KOPT-K1 (cell line): ENCODE measurements around the gene ANKRD13B.
A peak's percentile ranks its signal among the peaks of the same experiment; 100 is the strongest.

Experiments
- H3K27ac ChIP-seq: fragments of 200-600 bp; sonication (generic); 2 replicates; pipeline ENCODE4 v1.5.1; 2016; ENCODE audit warnings: antibody characterized with exemption, mild to moderate bottlenecking, low read depth, low read length; ENCODE audit not compliant: poor library complexity, severe bottlenecking
- H3K36me3 ChIP-seq: fragments of 200-600 bp; sonication (generic); 2 replicates; pipeline ENCODE4 v1.5.1; 2017; ENCODE audit warnings: antibody characterized with exemption, mild to moderate bottlenecking, low read length, moderate library complexity; ENCODE audit not compliant: insufficient read depth
- H3K9me3 ChIP-seq: fragments of 200-600 bp; sonication (generic); 2 replicates; pipeline ENCODE4 v1.5.1; 2017; ENCODE audit warnings: antibody characterized with exemption, low read length, mild to moderate bottlenecking; ENCODE audit not compliant: insufficient read depth, poor library complexity, severe bottlenecking

The ANKRD13B gene

DNA sequence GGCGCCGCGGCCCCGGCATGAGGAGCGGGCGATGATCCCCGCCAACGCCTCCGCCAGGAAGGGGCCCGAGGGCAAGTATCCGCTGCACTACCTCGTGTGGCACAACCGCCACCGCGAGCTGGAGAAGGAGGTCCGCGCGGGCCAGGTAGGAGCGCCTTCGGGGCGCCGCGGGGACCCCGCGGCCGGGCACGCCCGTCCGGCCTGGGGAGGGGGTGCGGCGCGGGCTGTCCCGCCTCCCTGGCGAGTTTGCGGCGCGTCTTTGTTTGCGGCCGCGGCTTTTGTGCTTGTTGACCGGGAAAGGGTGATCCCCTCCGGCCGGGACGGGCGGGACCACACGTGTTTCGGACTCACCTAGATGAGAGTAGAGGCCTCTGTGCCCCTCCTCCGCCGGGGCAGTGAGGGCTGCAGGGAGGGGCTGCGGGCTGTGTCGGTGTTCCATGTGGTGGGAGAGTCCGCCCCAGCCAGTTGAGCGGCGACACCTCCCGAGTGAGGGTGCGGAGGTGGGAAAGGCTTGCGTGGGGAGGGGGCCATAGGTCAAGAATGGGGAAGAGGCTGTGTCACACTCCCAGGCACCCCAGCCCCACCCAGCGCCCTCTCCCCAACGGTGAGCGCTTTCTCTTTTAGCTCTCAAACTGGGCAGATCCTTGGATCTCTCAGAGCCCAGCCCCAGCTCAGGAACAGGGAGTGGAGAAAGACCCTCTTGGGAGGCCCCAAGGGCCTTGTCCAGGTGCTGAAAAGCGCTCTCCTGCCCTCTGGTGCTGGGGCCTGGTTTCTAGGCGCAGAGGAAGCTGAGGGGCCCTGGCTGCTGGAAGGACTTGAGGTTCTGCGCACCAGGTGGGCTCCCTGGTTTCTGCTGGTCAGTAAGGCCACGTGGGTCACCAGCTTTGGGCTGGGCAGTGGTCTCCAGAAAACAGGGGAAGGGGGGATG, 923 bp downstream of the ANKRD13B start:
- no peaks in the 10 kb centered on the region for H3K36me3 ChIP-seq
- no peaks in the 10 kb centered on the region for H3K9me3 ChIP-seq
- peak overlapping the region; percentile 13 for H3K27ac ChIP-seq

DNA sequence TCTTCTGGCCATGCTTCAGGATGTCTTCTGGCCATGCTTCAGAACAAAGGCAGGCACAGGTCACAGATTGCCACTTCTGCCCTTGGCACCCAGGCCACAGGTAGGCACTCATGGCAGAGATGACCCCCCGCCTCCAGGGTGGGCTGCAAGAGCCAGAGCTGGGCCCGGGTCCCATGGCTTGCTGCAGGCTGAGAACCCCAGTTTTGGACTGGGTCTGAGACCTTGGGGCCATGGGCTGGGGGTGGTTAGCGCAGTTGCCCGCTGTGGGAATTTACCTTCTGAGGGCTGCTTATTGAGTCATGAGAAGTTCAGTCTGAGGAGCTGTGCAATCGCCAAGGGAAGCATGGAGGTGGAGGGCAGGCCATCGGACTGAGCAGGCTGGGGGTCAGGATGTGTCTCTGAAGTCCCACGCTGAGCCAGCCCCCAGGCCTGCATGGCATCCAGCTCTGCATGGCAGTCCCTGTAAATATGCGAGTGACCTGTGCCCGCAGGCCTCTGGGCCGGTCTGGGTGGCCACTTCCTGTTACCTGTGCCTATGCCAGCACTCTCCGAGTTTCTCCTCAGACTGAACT, 1.7 kb downstream of the ANKRD13B start:
- Histone ChIP-seq H3K27ac (no peak overlapping the region), H3K9me3 (no peaks in the 10 kb centered on the region), H3K36me3 (no peaks in the 10 kb centered on the region)

DNA sequence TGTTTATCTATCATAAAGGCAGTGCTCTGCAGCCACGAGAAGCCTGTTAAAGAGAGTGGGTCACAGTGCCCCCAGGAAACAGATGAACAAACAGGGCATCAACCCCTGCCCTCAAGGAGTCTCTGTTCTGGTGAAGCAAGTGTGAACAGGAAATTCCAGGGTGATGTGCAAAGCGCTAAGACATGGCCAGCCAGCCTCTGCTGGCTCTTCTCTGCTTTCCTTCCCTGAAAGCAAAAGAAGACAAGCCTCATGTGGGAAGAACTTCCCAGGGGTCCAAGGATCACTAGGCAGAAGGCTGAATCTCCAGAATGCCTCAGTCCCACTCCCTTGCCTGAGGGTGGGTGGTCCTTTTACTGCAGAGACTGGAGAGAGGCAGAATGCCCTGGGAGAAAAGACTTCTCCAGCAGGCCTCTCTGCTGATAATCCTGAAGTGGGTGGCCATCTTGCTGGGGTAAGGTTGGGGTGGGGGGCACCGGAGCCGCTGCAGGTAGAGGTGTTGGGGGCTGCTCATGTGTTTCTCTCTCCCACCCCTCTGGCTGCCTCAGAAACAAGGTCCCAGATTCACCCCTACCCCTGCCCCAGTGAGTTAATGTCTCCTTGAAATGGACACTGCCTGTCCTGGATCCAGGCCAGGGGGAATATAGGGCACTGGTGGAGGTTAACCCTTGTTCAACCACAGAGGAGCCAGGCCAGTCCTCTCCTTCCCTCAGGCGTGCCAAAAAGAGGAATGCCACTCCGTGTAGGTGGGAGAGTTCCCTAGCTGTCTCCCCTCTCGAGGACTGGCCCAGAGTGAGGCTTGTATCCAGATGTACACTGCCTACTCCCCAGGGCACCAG, 2.4 kb downstream of the ANKRD13B start:
- Histone ChIP-seq H3K27ac (no peak overlapping the region), H3K36me3 (no peaks in the 10 kb centered on the region), H3K9me3 (no peaks in the 10 kb centered on the region)

DNA sequence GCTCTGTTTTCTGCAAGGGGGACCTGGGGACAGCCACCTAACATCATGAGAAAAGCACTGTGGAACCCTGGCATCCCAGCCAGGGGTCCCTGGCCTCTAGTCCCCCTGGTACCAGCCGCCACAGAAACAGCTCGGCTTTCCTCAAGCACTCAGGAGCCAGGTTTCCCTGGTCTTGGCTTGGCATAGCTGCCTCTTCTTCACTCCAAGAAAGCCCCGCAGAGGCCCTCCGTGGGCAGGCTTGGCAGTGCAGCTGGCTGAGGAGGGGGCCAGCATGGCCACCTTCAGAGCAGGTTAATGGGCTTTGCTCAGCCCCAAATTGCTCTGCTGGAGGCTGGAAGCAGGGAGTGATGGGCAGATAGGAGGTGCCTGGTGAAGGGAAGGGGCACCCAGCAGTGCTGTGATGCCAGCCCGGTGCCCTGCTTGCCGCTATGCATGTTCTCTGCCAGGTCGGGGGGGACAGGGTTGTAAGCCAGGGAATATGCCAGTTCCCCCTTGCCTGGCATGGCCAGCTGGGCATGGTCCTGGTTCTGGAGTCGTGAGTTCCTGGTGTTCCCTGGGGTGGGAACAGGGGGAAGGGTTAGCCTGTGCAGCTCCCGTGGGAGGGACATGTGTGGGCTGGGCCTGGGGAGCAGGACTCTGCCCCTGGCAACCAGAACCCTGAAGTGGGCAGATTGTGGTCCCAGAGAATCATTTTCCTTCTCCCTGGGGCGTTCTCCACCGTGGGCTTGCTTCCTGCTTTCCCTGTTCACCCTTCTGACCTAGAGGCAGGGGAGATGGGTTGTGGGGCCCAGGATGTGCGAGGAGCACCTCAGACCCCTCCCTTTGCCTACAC, 3.2 kb downstream of the ANKRD13B start:
- H3K36me3 ChIP-seq, result no peaks in the 10 kb centered on the region
- no peaks in the 10 kb centered on the region for H3K9me3 ChIP-seq
- no peak overlapping the region for H3K27ac ChIP-seq

DNA sequence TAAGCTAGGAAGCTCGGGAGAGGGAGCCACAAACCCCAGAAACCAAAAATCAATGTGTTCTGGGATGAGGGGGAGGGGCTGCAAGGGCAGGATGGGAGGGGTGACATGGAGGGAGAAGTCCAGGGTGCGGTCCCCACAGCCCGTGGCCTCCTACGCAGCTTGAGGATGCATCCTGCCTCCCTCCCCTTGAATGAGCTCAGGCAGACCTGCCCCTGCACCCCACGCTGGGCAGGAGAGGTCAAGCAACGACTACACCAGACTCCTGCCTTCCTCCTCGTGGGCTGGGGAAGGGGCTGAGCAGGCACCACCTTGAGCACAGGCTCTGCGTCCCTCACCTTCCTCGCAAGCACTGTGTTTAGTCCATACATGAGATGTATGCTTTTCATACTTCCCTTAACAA, 3.9 kb downstream of the ANKRD13B start:
- Histone ChIP-seq H3K9me3 (no peaks in the 10 kb centered on the region), H3K27ac (no peak overlapping the region), H3K36me3 (no peaks in the 10 kb centered on the region)

DNA sequence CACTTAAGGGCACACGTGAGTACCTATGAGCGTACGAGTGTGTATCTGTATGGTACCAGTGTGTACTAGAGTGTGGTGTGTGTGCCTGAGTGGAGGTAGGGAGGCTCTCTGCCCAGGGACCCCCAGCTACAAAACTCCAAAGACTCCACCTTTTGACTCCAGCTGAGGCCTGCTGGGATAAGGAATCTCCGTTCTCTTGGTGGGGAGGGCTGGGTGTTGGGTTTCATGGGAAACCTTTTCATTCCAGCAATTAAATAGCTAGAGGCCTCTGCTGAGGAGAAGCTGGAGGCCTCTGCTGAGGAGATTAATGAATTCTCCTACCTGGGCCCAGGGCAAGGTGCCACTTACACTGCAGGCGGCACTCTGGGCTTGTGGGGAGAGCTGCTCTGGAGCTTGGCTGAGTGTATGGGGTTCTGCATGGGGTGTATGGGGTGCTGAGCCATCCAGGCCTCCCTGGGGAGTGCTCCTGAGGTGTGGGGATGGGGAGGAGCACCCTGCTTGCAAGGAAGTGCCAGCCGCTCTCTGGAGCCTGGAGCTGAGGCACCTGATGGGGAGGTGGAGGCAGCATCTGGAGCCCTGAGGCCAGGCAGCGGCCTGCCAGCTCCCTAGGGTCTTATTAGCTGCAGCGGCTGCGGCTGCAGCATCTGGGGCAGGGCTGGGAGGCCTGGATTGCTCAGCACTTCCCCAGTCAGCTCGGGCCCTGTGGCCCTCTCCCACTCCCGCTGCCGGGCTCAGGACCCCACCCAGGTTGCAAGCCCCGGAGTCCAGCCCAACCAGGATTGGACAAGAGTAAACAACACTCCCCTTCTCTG, 4.6 kb downstream of the ANKRD13B start:
- Histone ChIP-seq H3K9me3 (no peaks in the 10 kb centered on the region), H3K36me3 (no peaks in the 10 kb centered on the region), H3K27ac (no peak overlapping the region)

DNA sequence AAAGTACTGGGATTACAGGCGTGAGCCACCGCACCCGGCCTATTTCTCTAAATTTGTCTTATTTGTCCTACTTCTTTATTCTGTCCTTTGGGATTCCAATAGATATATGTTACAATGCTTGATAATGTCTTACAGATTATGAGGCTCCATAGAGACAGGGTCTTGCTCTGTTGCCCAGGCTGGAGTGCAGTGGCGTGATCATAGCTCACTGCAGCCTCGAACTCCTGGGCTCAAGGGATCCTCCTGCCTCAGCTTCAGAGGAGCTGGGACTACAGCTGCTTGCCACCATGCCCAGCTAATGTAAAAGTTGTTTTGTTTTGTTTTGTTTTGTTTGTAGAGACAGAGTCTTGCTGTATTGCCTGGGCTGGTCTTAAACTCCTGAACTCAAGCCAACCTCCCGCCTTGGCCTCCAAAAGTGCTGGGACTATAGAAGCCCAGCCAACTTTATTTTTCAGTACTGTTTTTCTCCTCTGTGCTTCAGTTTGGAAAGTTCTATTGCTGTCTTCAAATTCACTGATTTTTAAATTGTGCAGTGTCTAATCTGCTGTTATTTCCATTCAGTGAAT, 10.3 kb downstream of the ANKRD13B start:
- H3K9me3 ChIP-seq, result no peaks in the 10 kb centered on the region
- H3K36me3 ChIP-seq, result no peaks in the 10 kb centered on the region
- H3K27ac ChIP-seq, result no peak overlapping the region

DNA sequence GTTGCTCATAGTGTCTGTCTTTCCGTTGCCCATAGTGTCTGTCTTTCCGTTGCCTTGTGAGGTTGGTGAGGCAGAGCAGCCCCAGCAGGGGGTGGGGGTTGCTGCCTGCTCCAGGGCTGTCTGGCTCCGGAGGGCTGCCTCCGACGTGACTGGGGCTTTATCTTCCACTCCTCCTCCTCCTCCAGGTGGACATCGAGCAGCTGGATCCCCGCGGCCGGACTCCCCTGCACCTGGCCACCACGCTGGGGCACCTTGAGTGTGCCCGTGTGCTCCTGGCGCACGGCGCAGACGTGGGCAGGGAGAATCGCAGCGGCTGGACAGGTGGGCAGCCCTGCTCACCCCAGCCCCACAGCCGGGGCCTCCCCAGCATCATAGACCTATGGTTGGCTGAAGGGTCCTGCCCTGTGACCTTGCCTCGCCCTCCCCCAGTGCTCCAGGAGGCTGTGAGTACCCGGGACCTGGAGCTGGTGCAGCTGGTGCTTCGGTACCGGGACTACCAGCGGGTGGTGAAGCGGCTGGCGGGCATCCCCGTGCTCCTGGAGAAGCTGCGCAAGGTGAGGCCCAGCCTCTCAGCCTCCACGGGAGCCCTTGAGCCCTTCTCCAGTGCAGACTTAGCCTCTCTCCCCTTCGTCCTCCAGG, 14.7 kb downstream of the ANKRD13B start:
- H3K9me3 ChIP-seq, result no peaks in the 10 kb centered on the region
- H3K36me3 ChIP-seq, result no peaks in the 10 kb centered on the region
- H3K27ac ChIP-seq, result no peak overlapping the region

DNA sequence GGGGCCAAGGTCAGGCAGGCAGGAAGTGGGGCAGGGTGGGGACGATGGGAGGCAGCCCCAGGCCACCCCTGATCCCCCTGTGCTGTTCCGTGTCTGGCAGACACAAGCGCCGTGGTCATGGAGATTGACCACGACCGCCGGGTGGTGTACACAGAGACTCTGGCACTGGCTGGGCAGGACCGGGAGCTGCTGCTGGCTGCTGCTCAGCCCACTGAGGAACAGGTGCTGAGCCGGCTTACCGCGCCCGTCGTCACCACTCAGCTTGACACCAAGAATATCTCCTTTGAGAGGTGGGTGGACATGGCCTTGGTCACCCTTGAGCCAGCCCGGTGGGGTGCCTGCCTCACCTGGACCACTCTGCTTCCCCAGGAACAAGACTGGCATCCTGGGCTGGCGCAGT, 16.1 kb downstream of the ANKRD13B start:
- Histone ChIP-seq H3K9me3 (no peaks in the 10 kb centered on the region), H3K36me3 (no peaks in the 10 kb centered on the region), H3K27ac (no peak overlapping the region)

DNA sequence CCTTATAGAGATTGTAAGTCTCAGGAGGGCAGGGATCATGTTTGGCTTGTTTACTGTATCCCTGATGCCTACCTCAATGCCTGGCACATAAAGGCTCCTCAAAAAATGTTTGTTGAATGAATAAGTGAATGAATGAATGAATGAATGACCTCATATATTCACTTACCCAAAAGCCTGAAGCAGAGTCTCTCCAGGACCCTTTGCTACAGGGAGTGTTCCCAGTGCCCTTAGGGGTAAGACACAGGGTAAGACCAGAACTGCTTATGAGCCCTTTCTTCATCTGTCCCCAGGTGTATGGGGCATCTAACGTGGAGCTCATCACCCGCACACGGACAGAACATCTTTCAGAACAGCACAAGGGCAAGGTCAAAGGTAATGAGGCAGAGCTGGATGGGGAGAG, 17.5 kb downstream of the ANKRD13B start:
- Histone ChIP-seq H3K9me3 (no peaks in the 10 kb centered on the region), H3K27ac (no peak overlapping the region), H3K36me3 (no peaks in the 10 kb centered on the region)

DNA sequence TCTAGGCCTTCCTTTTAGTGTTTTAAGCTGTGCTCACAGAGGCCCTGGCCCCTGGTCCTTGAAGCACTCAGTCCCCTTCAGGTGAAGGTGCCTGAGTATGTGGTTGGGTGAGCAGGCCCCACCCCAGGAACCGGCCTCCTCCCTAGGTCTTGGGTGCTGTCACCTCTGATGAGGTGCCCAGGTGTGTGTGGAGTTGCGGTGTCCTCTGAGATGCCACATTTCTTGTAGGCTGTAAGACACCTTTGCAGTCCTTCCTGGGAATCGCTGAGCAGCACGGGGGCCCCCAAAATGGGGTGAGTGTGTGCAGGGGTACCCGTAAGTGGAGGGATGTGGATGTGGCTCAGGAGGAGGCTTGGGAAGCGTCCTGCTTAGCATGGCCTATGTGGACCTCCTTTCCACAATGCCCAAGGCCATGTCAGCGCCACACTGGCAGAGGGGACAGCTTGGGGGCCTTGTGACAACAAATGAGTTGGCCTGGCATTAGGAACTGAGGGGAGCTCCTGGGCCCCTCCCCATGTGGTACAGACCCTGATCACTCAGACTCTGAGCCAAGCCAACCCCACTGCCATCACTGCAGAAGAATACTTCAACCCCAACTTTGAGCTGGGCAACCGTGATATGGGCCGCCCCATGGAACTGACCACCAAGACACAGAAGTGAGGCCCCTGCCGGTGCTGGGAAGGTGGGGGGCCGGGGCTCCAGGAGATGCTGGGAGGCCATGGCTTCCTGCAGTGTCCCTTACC, 18.6 kb downstream of the ANKRD13B start:
- Histone ChIP-seq H3K27ac (no peak overlapping the region), H3K9me3 (no peaks in the 10 kb centered on the region), H3K36me3 (no peaks in the 10 kb centered on the region)

DNA sequence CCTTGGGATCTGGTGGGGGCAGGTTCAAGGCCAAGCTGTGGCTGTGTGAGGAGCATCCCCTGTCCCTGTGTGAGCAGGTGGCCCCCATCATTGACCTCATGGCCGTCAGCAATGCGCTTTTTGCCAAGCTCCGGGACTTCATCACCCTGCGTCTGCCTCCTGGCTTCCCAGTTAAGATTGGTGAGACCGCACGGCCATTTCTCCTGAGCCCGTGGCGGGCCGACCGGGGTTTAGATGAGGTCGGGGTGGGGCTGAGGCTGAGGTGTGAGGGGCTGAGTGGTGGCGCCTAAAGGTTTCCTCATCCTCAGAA, 19.1 kb downstream of the ANKRD13B start:
- Histone ChIP-seq H3K36me3 (no peaks in the 10 kb centered on the region), H3K27ac (no peak overlapping the region), H3K9me3 (no peaks in the 10 kb centered on the region)
